HEK293 (cell line): ENCODE results near the gene PHF23.

ENCODE experiments used
- AEBP2 ChIP-seq: fragments of 450-650 bp; formaldehyde crosslinking; IDR thresholded peaks from 2 replicates; pipeline ENCODE4 v1.5.1; 2016; ENCODE audit warnings: missing biosample characterization, missing genetic modification characterization, borderline replicate concordance
- BCL11B ChIP-seq: fragments of 450-650 bp; formaldehyde crosslinking; IDR thresholded peaks from 2 replicates; pipeline ENCODE4 v1.5.1; 2016; ENCODE audit warnings: low read depth, missing biosample characterization, missing genetic modification characterization
- BCL6B ChIP-seq: fragments of 450-650 bp; formaldehyde crosslinking; IDR thresholded peaks from 2 replicates; pipeline ENCODE4 v1.5.1; 2017; ENCODE audit warnings: missing biosample characterization, missing genetic modification characterization
- HOXC10 ChIP-seq: sonication (generic); formaldehyde crosslinking; IDR thresholded peaks from 2 replicates; pipeline ENCODE4 v1.8.1; 2023; ENCODE audit warnings: mild to moderate bottlenecking, missing genetic modification reagents
- KLF9 ChIP-seq: fragments of 450-650 bp; formaldehyde crosslinking; IDR thresholded peaks from 2 replicates; pipeline ENCODE4 v1.5.1; 2016; ENCODE audit warnings: missing biosample characterization, missing genetic modification characterization, low read depth
- PRDM4 ChIP-seq: fragments of 450-650 bp; formaldehyde crosslinking; IDR thresholded peaks from 2 replicates; pipeline ENCODE4 v1.5.1; 2017; ENCODE audit warnings: missing biosample characterization, missing genetic modification characterization
- WT1 ChIP-seq: fragments of 450-650 bp; formaldehyde crosslinking; IDR thresholded peaks from 2 replicates; pipeline ENCODE4 v1.5.1; 2016; ENCODE audit warnings: missing biosample characterization, missing genetic modification characterization
- ZBTB21 ChIP-seq: fragments of 450-650 bp; formaldehyde crosslinking; IDR thresholded peaks from 2 replicates; pipeline ENCODE4 v1.5.1; 2017; ENCODE audit warnings: missing biosample characterization, missing genetic modification characterization
- ZFP41 ChIP-seq: fragments of 450-650 bp; formaldehyde crosslinking; IDR thresholded peaks from 2 replicates; pipeline ENCODE4 v1.5.1; 2016; ENCODE audit warnings: missing biosample characterization, missing genetic modification characterization, borderline replicate concordance
- ZNF114 ChIP-seq: fragments of 450-650 bp; formaldehyde crosslinking; IDR thresholded peaks from 2 replicates; pipeline ENCODE4 v1.5.0; 2017; ENCODE audit warnings: missing biosample characterization, missing genetic modification characterization
- ZNF140 ChIP-seq: fragments of 450-650 bp; formaldehyde crosslinking; IDR thresholded peaks from 2 replicates; pipeline ENCODE4 v1.5.1; 2016; ENCODE audit warnings: missing biosample characterization, missing genetic modification characterization
- ZNF16 ChIP-seq: fragments of 450-650 bp; formaldehyde crosslinking; IDR thresholded peaks from 2 replicates; pipeline ENCODE4 v1.5.1; 2016; ENCODE audit warnings: low read depth, missing biosample characterization, missing genetic modification characterization
- ZNF24 ChIP-seq: fragments of 450-650 bp; formaldehyde crosslinking; IDR thresholded peaks from 2 replicates; pipeline ENCODE4 v1.5.1; 2016; ENCODE audit warnings: missing biosample characterization, missing genetic modification characterization
- ZNF311 ChIP-seq: fragments of 450-650 bp; formaldehyde crosslinking; IDR thresholded peaks from 2 replicates; pipeline ENCODE4 v1.5.1; 2017; ENCODE audit warnings: missing biosample characterization, missing genetic modification characterization, borderline replicate concordance
- ZNF571 ChIP-seq: fragments of 450-650 bp; formaldehyde crosslinking; IDR thresholded peaks from 2 replicates; pipeline ENCODE4 v1.5.0; 2017; ENCODE audit warnings: missing biosample characterization, missing genetic modification characterization
- ZNF580 ChIP-seq: fragments of 450-650 bp; formaldehyde crosslinking; IDR thresholded peaks from 2 replicates; pipeline ENCODE4 v1.5.1; 2016; ENCODE audit warnings: missing biosample characterization, missing genetic modification characterization
- ZNF624 ChIP-seq: fragments of 450-650 bp; formaldehyde crosslinking; IDR thresholded peaks from 2 replicates; pipeline ENCODE4 v1.5.1; 2017; ENCODE audit warnings: missing biosample characterization, missing genetic modification characterization
- ZNF660 ChIP-seq: fragments of 450-650 bp; IDR thresholded peaks from 2 replicates; pipeline ENCODE4 v1.5.1; 2018; ENCODE audit warnings: missing biosample characterization, mild to moderate bottlenecking, missing genetic modification characterization
- ZNF76 ChIP-seq: fragments of 450-650 bp; formaldehyde crosslinking; IDR thresholded peaks from 2 replicates; pipeline ENCODE4; 2016; ENCODE audit warnings: low read depth, missing biosample characterization, missing genetic modification characterization, borderline replicate concordance
- ZNF837 ChIP-seq: fragments of 450-650 bp; formaldehyde crosslinking; IDR thresholded peaks from 2 replicates; pipeline ENCODE4 v1.5.1; 2016; ENCODE audit warnings: missing biosample characterization, missing genetic modification characterization
- ZNF843 ChIP-seq: fragments of 450-650 bp; formaldehyde crosslinking; IDR thresholded peaks from 2 replicates; pipeline ENCODE4 v1.5.1; 2016; ENCODE audit warnings: missing biosample characterization, missing genetic modification characterization
- TF ChIP-seq, protein P1 (sequence below): fragments of 450-650 bp; formaldehyde crosslinking; IDR thresholded peaks from 2 replicates; pipeline ENCODE4 v1.5.0; 2017; ENCODE audit warnings: missing biosample characterization, missing genetic modification characterization, borderline replicate concordance
- TF ChIP-seq, protein P2 (sequence below): fragments of 450-650 bp; formaldehyde crosslinking; IDR thresholded peaks from 2 replicates; pipeline ENCODE4 v1.5.1; 2017; ENCODE audit warnings: missing biosample characterization, missing genetic modification characterization
- TF ChIP-seq, protein P3 (sequence below): fragments of 450-650 bp; formaldehyde crosslinking; IDR thresholded peaks from 2 replicates; pipeline ENCODE4 v1.5.1; 2016; ENCODE audit warnings: missing biosample characterization, missing genetic modification characterization

Gene PHF23

GRCh38 chr17:7241783-7242716, 2.8 kb upstream of the PHF23 start, which contains the start of gene GABARAP (continued):
- TF ChIP-seq BCL11B (tag by site-specific recombination) (peak; percentile 10; the same call in 1 of the 2 replicates), PRDM4 (no peak), ZNF660 (tag by site-specific recombination) (0 out of 2 replicates have a peak, but pooled peaks have one; percentile 44), ZBTB21 (0 out of 2 replicates have a peak, but pooled peaks have one; percentile 42), ZNF311 (tag by site-specific recombination) (no peak), AEBP2 (tag by site-specific recombination) (no peak), ZNF837 (no peak), ZNF24 (tag by site-specific recombination) (peak; percentile 79), HOXC10 (no peak), ZNF114 (tag by site-specific recombination) (no peak), ZNF140 (tag by site-specific recombination) (no peak), ZNF571 (no peak), WT1 (tag by site-specific recombination) (peak; percentile 30; the same call in 1 of the 2 replicates), KLF9 (tag by site-specific recombination) (peak; percentile 86), ZNF580 (tag by site-specific recombination) (no peak), ZNF624 (tag by site-specific recombination) (no peak), ZFP41 (no peak), ZNF76 (tag by site-specific recombination) (no peak; the same call in 1 of the 2 replicates), BCL6B (tag by site-specific recombination) (no peak), ZNF843 (tag by site-specific recombination) (peak; percentile 54; the same call in 1 of the 2 replicates), ZNF16 (no peak)
- TF ChIP-seq, protein P1, sequence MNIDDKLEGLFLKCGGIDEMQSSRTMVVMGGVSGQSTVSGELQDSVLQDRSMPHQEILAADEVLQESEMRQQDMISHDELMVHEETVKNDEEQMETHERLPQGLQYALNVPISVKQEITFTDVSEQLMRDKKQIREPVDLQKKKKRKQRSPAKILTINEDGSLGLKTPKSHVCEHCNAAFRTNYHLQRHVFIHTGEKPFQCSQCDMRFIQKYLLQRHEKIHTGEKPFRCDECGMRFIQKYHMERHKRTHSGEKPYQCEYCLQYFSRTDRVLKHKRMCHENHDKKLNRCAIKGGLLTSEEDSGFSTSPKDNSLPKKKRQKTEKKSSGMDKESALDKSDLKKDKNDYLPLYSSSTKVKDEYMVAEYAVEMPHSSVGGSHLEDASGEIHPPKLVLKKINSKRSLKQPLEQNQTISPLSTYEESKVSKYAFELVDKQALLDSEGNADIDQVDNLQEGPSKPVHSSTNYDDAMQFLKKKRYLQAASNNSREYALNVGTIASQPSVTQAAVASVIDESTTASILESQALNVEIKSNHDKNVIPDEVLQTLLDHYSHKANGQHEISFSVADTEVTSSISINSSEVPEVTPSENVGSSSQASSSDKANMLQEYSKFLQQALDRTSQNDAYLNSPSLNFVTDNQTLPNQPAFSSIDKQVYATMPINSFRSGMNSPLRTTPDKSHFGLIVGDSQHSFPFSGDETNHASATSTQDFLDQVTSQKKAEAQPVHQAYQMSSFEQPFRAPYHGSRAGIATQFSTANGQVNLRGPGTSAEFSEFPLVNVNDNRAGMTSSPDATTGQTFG (tag by site-specific recombination) = no peak
- TF ChIP-seq, protein P2, sequence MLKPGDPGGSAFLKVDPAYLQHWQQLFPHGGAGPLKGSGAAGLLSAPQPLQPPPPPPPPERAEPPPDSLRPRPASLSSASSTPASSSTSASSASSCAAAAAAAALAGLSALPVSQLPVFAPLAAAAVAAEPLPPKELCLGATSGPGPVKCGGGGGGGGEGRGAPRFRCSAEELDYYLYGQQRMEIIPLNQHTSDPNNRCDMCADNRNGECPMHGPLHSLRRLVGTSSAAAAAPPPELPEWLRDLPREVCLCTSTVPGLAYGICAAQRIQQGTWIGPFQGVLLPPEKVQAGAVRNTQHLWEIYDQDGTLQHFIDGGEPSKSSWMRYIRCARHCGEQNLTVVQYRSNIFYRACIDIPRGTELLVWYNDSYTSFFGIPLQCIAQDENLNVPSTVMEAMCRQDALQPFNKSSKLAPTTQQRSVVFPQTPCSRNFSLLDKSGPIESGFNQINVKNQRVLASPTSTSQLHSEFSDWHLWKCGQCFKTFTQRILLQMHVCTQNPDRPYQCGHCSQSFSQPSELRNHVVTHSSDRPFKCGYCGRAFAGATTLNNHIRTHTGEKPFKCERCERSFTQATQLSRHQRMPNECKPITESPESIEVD (tag by site-specific recombination) = no peak
- TF ChIP-seq, protein P3, sequence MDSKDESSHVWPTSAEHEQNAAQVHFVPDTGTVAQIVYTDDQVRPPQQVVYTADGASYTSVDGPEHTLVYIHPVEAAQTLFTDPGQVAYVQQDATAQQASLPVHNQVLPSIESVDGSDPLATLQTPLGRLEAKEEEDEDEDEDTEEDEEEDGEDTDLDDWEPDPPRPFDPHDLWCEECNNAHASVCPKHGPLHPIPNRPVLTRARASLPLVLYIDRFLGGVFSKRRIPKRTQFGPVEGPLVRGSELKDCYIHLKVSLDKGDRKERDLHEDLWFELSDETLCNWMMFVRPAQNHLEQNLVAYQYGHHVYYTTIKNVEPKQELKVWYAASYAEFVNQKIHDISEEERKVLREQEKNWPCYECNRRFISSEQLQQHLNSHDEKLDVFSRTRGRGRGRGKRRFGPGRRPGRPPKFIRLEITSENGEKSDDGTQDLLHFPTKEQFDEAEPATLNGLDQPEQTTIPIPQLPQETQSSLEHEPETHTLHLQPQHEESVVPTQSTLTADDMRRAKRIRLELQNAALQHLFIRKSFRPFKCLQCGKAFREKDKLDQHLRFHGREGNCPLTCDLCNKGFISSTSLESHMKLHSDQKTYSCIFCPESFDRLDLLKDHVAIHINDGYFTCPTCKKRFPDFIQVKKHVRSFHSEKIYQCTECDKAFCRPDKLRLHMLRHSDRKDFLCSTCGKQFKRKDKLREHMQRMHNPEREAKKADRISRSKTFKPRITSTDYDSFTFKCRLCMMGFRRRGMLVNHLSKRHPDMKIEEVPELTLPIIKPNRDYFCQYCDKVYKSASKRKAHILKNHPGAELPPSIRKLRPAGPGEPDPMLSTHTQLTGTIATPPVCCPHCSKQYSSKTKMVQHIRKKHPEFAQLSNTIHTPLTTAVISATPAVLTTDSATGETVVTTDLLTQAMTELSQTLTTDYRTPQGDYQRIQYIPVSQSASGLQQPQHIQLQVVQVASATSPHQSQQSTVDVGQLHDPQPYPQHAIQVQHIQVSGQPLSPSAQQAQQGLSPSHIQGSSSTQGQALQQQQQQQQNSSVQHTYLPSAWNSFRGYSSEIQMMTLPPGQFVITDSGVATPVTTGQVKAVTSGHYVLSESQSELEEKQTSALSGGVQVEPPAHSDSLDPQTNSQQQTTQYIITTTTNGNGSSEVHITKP (tag by site-specific recombination) = no peak; the same call in 1 of the 2 replicates
